NCI-H748 (cell line): ENCODE measurements around the gene ZNF487.
"Not testable (repeated sequence)": the region's sequence is repeated elsewhere in the genome, so short reads cannot be mapped to it uniquely, and the experiment has no call there.

Experiments used
- DNase-seq: peaks from one replicate; lab custom pipeline; 2025; ENCODE audit not compliant: unreplicated experiment; lab: John Stamatoyannopoulos, UW

The ZNF487 gene

GRCh38 chr10:43430926-43431663 lies 5.8 kb upstream of the ZNF487 start:
- DNase-seq: no peak

DNA sequence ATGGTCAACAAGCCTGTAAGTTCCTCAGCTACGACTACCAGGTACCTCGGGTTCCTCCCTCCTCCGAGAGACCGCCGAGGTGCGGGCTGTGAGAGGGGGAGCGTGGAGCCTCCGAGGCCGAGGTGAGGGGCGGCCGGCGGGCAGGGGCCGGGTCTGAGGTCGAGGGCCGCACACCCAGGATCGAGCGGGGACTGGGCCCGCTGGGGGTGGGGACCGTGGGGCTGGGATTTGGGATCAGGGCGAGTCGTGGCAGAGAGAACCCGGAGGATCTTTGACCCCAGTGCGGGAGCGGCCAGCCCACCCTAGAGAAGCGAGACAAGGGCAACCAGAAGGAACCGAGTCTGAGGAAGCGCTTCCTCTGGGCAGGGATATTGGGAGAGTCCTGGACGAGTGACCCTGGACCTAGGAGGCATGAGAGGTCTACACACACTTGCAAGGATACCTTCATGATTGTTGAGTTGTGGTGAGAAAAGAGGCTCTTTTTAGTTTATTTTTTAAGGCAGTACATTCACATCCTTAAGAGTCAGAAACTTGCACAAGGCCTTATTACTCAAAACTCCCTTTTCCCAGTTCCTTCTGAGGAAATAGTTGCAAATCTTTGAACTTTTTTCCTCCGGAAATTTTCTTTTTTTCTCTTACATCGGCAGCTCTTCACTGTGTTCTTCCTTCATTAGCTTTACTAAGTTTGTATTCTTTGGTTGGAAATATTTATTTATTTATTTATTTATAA lies 395 bp downstream of the ZNF487 start:
- DNase-seq: peak; percentile 31

- DNase-seq: no peak
Observed at GRCh38 chr10:43440463-43441134, 3.7 kb downstream of the ZNF487 start.

DNA sequence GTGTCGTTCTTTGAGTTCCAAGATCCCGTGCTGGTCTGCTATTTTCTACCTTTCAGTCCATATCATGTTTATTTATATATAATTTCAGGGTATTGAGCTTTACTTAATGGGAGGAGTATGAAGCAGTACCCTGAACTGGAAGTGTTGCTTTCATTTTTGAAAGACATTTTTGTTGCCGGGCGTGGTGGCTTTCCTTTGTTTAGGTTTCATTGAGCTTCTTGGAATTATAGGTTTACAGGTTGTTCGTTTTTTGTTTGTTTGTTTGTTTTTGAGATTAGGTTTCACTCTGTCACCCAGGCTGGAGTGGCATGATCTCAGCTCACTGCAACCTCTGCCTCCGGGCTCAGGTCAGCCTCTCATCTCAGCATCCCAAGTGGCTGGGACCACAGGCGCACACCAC lies 7.4 kb downstream of the ZNF487 start:
- peak; percentile 26 for DNase-seq

- DNase-seq: no peak
Observed at GRCh38 chr10:43444897-43445466, 8.1 kb downstream of the ZNF487 start.

DNA sequence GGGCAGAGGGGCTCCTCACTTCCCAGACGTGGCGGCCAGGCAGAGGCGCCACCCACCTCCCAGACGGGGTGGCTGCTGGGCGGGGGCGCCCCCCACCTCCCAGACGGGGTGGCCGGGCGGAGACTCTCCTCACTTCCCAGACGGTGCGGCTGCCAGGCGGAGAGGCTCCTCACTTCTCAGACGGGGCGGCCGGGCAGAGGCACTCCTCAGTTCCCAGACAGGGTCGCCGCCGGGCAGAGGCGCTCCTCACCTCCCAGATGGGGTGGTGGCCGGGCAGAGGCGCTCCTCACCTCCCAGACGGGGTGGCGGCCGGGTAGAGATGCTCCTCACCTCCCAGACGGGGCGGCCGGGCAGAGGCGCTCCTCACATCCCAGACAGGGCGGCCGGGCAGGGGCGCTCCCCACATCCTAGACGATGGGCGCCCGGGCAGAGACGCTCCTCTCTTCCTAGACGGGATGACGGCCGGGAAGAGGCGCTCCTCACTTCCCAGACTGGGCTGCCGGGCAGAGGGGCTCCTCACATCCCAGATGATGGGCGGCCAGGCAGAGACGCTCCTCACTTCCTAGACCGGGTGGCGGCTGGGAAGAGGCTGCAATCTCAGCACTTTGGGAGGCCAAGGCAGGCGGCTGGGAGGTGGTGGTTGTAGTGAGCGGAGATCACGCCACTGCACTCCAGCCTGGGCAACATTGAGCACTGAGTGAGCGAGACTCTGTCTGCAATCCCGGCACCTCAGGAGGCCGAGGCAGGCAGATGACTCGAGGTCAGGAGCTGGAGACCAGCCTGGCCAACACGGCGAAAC lies 9.5 kb downstream of the ZNF487 start:
- not testable (repeated sequence) for DNase-seq

GRCh38 chr10:43448742-43449141 lies 11.8 kb downstream of the ZNF487 start:
- no peak for DNase-seq

DNA sequence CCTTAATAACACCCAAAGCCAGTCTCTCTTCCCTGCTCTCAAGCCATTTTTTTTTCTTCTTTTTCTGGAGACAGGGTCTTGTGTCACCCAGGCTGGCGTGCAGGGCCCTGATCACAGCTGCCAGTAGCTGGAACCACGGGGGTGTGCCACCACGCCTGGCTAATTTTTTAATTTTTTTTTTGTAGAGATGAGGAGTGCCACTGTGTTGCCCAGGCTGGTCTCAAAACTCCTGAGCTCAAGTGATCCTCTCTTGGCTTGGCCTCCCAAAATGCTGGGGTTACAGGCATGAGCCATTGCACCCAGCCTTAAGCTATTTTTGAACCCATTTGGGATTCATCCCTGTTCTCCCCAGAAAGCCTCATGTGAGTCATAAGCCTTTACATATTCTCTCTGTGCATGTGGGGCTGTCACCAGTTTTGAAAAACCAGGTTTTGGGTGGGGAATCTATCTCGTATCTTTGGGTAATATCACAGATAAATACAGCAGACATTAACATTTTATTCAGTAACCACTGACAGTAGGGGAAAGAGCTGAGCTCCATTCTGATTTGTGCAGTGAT lies 15.5 kb downstream of the ZNF487 start:
- DNase-seq: no peak

DNA sequence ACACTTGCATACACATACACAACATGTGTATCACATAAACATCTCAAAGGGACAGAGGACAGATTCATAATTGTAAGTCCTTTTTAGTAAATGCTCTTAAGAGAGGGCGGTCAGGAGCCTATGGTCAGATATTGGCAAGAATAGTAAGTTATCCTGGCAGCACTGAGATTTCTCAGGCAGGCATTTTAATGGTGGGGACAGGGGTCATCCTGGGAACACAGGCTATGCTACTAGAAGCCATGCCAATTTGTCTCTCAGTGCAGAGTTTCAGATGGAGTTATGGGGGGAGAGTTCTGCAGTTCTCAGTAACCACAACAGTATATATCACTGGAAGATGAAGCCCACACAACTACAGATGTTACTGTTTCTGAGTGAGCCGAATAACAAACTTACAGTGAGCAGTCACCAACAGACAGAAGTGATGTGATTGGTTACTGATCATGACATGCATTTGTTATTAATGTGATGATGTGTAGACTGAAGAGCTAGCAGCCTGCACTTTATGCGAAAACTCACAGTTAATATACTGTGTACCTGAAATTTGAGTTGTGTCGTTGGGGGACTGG lies 16.4 kb downstream of the ZNF487 start:
- DNase-seq: no peak

- DNase-seq: peak; percentile 47
Observed at GRCh38 chr10:43454025-43454424, 17.1 kb downstream of the ZNF487 start.

DNA sequence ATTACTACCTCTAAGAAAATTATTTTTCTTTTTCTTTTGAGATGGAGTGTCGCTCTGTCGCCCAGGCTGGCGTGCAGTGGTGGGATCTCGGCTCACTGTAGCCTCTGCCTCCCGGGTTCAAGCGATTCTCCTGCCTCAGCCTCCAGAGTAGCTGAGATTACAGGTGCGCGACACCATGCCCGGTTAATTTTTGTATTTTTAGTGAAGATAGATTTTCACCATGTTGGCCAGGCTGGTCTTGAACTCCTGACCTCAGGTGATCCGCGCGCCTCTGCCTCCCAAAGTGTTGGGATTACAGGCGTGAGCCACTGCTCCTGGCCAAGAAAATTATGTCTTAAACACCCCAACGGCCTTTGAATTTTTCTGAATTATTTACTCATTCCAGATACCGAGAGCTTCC lies 19.6 kb downstream of the ZNF487 start:
- DNase-seq: not testable (repeated sequence)

DNA sequence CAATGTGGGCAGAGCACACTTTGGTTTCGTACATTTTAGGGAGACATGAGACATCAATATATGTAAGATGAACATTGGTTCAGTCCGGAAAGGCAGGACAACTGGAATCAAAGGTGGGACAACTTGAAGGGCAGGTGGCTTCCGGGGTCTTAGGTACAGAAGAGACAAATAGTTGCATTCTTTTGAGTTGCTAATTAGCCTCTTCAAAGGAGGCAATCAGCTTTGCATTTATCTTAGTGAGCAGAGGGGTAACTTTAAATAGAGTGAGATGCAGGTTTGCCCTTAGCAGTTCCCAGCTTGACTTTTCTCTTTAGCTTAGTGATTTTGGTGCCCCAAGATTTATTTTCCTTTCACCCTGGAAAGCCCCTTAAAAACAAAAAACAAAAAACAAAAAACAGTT lies 21.3 kb downstream of the ZNF487 start:
- DNase-seq: no peak

DNA sequence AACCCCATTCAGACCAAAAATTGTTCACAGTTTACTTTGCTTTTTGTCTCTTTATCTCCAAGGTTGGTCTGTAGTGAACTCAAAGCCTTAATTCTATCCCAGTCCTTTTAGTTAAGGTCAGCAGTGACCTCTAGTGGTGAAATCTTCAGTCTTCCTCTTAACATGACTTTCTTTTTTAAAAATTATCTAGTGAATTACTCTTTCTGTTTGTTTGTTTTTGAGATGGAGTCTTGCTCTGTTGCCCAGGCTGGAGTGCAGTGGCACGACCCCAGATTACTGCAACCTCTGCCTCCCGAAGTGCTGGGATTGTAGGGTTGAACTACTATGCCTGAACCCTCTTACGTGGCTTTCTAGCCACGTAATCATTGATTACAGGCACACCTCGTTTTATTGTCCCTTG lies 25.0 kb downstream of the ZNF487 start:
- peak; percentile 78 for DNase-seq

GRCh38 chr10:43465086-43465735 lies 28.3 kb downstream of the ZNF487 start:
- DNase-seq: not testable (repeated sequence)

DNA sequence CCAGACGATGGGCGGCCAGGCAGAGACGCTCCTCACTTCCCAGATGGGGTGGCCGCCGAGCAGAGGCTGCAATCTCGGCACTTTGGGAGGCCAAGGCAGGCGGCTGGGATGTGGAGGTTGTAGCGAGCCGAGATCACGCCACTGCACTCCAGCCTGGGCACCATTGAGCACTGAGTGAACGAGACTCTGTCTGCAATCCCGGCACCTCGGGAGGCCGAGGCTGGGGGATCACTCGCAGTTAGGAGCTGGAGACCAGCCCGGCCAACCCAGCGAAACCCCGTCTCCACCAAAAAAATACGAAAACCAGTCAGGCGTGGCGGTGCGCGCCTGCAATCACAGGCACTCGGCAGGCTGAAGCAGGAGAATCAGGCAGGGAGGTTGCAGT lies 28.8 kb downstream of the ZNF487 start:
- not testable (repeated sequence) for DNase-seq

DNA sequence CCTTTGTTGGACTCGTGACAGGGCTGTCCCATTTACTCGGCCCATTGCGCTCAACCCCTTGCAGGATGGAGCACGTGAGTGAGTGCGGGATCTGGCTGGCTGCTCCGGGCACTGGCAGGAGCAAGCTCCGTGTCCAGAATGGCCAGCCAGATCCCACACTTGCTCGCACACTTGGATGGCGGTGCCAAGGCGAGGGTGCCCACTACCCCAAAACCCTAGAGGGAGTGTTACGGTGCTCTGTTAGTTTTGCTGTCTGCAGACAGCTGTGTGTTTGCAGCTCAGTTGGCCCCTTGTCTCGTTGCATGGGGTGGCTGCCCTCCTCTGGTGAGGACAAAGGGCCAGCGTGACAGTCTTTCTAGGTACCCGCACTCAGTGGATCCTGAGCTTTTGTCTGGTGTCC lies 34.2 kb downstream of the ZNF487 start:
- DNase-seq: no peak

GRCh38 chr10:43471935-43472720 lies 35.2 kb downstream of the ZNF487 start:
- DNase-seq: no peak

DNA sequence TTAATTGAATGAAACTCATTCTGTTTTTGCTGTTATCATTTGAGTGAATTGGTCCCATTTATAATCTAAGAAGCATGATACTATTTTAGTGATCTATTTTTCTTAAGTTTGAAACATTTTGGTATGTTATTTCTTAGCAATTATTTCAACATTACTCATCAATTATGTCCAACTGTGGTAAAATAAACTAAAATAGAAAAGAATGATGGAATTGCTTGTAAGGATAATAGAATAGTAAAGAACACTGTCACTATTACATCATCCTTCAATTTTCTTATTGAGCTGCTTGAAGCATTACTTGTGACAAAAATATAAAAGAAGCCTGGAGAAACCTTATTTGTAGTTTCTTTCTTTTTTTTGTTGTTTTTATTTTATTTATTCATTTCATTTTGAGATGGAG lies 42.4 kb downstream of the ZNF487 start:
- no peak for DNase-seq
